ENCODE data around the gene SLC6A3.

The SLC6A3 gene

DNA sequence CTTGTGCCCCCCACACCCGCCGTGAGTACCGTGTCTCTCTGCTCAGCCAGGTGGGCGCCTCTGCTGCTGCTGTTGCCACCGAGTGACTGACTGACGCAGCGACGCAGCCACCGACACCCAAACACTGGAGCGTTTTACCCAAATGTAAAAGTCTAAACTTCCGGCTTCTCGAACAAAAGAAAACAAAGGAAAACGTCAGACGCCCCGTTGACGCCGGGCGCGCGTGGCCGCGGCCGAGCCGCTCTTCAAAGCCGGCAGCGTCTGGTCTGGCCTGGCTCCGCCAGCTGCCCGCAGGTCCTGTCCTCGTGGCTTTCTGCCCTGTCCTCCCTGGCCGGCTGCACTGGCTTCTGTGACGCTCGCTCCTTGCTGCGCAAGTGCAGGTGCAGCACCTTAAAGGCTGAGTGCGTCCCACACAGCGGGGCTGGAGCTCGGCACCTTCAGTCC is 58.9 kb downstream of the SLC6A3 start:
- H2BK5ac ChIP-seq (ENCODE audit: low read depth, low read length, poor library complexity), result no peak overlapping the region
- peak; percentile 62 to 73 for DNase-seq
- H3K4me1 ChIP-seq (ENCODE audit: control insufficient read depth in 1 of 2, insufficient read depth in 2 of 2, low read length in 2 of 2), result peaks cover 0 to 12% of the 10 kb centered on the region in 2 experiments
- H4K91ac ChIP-seq (ENCODE audit: low read depth, low read length), result peak overlapping the region; percentile 25
- peak overlapping the region; percentile 71 for H3K4me3 ChIP-seq (ENCODE audit: low read depth, low read length)
- H3K79me2 ChIP-seq (ENCODE audit: control insufficient read depth, insufficient read depth, low read length, poor library complexity), result no peaks in the 10 kb centered on the region
- no peak overlapping the region for H2BK12ac ChIP-seq (ENCODE audit: low read length)
- H3K14ac ChIP-seq (ENCODE audit: low read length), result no peak overlapping the region
- H4K12ac ChIP-seq (ENCODE audit: low read depth, low read length), result no peak overlapping the region
- H3K4ac ChIP-seq (ENCODE audit: low read depth, low read length), result no peak overlapping the region
- H2BK120ac ChIP-seq (ENCODE audit: insufficient read depth, low read length, poor library complexity), result no peak overlapping the region
- H3K36me3 ChIP-seq (ENCODE audit: control insufficient read depth in 1 of 2, insufficient read depth in 2 of 2, low read length in 2 of 2), result no peaks in the 10 kb centered on the region
- peak overlapping the region; percentile 97 for H3K4me2 ChIP-seq (ENCODE audit: low read length)
- peaks cover 2% of the 10 kb centered on the region for H3K79me1 ChIP-seq (ENCODE audit: low read length)
- H3K9ac ChIP-seq (ENCODE audit: low read length), result no peak overlapping the region
- WGBS (ENCODE audit: extremely low coverage, insufficient coverage, insufficient read length), result no CpG with 5 or more reads among the region's 36 CpGs
- no peak overlapping the region for H2AK5ac ChIP-seq (ENCODE audit: low read length)
- peaks cover 15% of the 10 kb centered on the region for H3K27me3 ChIP-seq (ENCODE audit: insufficient read depth, low read length)
- no peak overlapping the region for H3K23ac ChIP-seq (ENCODE audit: low read length)
- no peak overlapping the region for H3K27ac ChIP-seq (ENCODE audit: low read depth, low read length)
- peak overlapping the region; percentile 59 for H4K8ac ChIP-seq (ENCODE audit: low read depth, low read length)
- peak overlapping the region; percentile 53 for H2AFZ ChIP-seq (ENCODE audit: insufficient read depth, low read length, poor library complexity)
- peaks cover 9% of the 10 kb centered on the region for H3K9me3 ChIP-seq (ENCODE audit: insufficient read depth, low read depth, low read length)
- H3K18ac ChIP-seq (ENCODE audit: low read length), result no peak overlapping the region

DNA sequence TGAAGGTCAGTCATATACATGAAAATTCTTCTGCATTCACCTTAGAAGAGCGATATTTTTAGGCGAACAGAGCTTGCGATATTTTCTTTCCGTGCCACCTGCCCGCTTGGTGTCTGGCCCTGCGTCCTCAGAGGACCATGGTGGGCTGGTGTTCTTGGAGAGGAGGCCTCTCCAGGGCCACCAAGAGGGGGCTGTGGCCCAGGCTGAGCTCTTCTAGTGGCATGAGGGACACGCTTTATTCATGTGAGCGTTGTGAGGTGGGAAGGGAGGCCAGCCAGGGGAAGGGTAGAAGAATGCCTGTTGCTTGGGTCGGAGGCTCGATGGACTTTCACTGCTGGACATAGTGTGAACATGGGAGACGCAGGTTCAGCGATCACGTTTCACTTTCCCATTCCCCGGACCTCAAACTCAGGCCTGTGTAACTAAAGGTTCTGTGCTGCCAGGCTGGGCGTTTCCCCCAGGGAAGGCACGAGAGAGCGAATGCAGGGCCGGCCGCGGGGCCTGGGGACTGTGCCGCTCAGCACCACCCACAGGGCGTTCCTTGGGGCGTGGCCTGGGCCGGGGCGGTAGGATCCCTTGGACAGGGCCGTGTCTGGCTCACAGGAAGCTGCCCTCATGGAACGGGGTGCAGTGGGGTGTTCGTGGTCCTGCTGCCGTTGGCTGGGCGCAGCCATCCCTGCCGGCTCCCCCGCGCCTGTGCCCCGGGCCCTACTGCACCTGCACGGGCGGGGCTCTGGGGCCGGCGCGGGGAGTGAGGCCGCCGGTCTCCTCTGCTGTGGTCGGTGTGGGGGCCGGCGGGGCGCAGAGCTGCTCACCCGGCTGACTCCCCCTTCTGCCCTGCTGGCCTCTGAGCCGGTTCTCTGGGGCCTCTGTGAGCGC is 59.6 kb downstream of the SLC6A3 start:
- Histone ChIP-seq H2BK120ac (ENCODE audit: insufficient read depth, low read length, poor library complexity) (no peak overlapping the region), H3K14ac (ENCODE audit: low read length) (no peak overlapping the region), H3K79me2 (ENCODE audit: control insufficient read depth, insufficient read depth, low read length, poor library complexity) (no peaks in the 10 kb centered on the region), H3K9me3 (ENCODE audit: insufficient read depth, low read depth, low read length) (peaks cover 11% of the 10 kb centered on the region), H2AFZ (ENCODE audit: insufficient read depth, low read length, poor library complexity) (peak overlapping the region; percentile 53), H4K8ac (ENCODE audit: low read depth, low read length) (peak overlapping the region; percentile 59), H3K79me1 (ENCODE audit: low read length) (peaks cover 2% of the 10 kb centered on the region), H3K4ac (ENCODE audit: low read depth, low read length) (no peak overlapping the region), H3K4me1 (ENCODE audit: control insufficient read depth in 1 of 2, insufficient read depth in 2 of 2, low read length in 2 of 2) (peaks cover 0 to 12% of the 10 kb centered on the region in 2 experiments), H3K36me3 (ENCODE audit: control insufficient read depth in 1 of 2, insufficient read depth in 2 of 2, low read length in 2 of 2) (no peaks in the 10 kb centered on the region), H2BK12ac (ENCODE audit: low read length) (no peak overlapping the region), H4K12ac (ENCODE audit: low read depth, low read length) (no peak overlapping the region), H2AK5ac (ENCODE audit: low read length) (no peak overlapping the region), H3K9ac (ENCODE audit: low read length) (no peak overlapping the region), H3K23ac (ENCODE audit: low read length) (no peak overlapping the region), H3K4me2 (ENCODE audit: low read length) (peak overlapping the region; percentile 97), H3K27ac (ENCODE audit: low read depth, low read length) (no peak overlapping the region), H2BK5ac (ENCODE audit: low read depth, low read length, poor library complexity) (no peak overlapping the region), H3K18ac (ENCODE audit: low read length) (no peak overlapping the region), H3K4me3 (ENCODE audit: low read depth, low read length) (peak overlapping the region; percentile 71), H3K27me3 (ENCODE audit: insufficient read depth, low read length) (peaks cover 15% of the 10 kb centered on the region), H4K91ac (ENCODE audit: low read depth, low read length) (peak overlapping the region; percentile 25)
- no CpG with 5 or more reads among the region's 48 CpGs for WGBS (ENCODE audit: extremely low coverage, insufficient coverage, insufficient read length)
- peak; percentile 46 to 66 for DNase-seq

- no peak overlapping the region for H3K14ac ChIP-seq (ENCODE audit: low read length)
- H3K27me3 ChIP-seq (ENCODE audit: insufficient read depth, low read length), result peaks cover 15% of the 10 kb centered on the region
- no peak overlapping the region for H3K4me3 ChIP-seq (ENCODE audit: low read depth, low read length)
- no peak overlapping the region for H4K91ac ChIP-seq (ENCODE audit: low read depth, low read length)
- H4K12ac ChIP-seq (ENCODE audit: low read depth, low read length), result no peak overlapping the region
- H3K18ac ChIP-seq (ENCODE audit: low read length), result no peak overlapping the region
- H3K79me1 ChIP-seq (ENCODE audit: low read length), result peaks cover 2% of the 10 kb centered on the region
- no peak overlapping the region for H2AK5ac ChIP-seq (ENCODE audit: low read length)
- no peak overlapping the region for H3K4ac ChIP-seq (ENCODE audit: low read depth, low read length)
- H2AFZ ChIP-seq (ENCODE audit: insufficient read depth, low read length, poor library complexity), result no peak overlapping the region
- H3K36me3 ChIP-seq (ENCODE audit: control insufficient read depth in 1 of 2, insufficient read depth in 2 of 2, low read length in 2 of 2), result no peaks in the 10 kb centered on the region
- no peaks in the 10 kb centered on the region for H3K79me2 ChIP-seq (ENCODE audit: control insufficient read depth, insufficient read depth, low read length, poor library complexity)
- no peak overlapping the region for H3K4me2 ChIP-seq (ENCODE audit: low read length)
- DNase-seq, result no peak
- no peak overlapping the region for H2BK12ac ChIP-seq (ENCODE audit: low read length)
- H3K9me3 ChIP-seq (ENCODE audit: insufficient read depth, low read depth, low read length), result peaks cover 13% of the 10 kb centered on the region
- no peak overlapping the region for H3K9ac ChIP-seq (ENCODE audit: low read length)
- H2BK120ac ChIP-seq (ENCODE audit: insufficient read depth, low read length, poor library complexity), result no peak overlapping the region
- WGBS (ENCODE audit: extremely low coverage, insufficient coverage, insufficient read length), result no CpG with 5 or more reads among the region's 10 CpGs
- no peak overlapping the region for H2BK5ac ChIP-seq (ENCODE audit: low read depth, low read length, poor library complexity)
- no peak overlapping the region for H3K27ac ChIP-seq (ENCODE audit: low read depth, low read length)
- H3K4me1 ChIP-seq (ENCODE audit: control insufficient read depth in 1 of 2, insufficient read depth in 2 of 2, low read length in 2 of 2), result peaks cover 0 to 12% of the 10 kb centered on the region in 2 experiments
- no peak overlapping the region for H3K23ac ChIP-seq (ENCODE audit: low read length)
- no peak overlapping the region for H4K8ac ChIP-seq (ENCODE audit: low read depth, low read length)
These were observed 60.7 kb downstream of the SLC6A3 start for GRCh38 chr5:1384521-1384920.

DNA sequence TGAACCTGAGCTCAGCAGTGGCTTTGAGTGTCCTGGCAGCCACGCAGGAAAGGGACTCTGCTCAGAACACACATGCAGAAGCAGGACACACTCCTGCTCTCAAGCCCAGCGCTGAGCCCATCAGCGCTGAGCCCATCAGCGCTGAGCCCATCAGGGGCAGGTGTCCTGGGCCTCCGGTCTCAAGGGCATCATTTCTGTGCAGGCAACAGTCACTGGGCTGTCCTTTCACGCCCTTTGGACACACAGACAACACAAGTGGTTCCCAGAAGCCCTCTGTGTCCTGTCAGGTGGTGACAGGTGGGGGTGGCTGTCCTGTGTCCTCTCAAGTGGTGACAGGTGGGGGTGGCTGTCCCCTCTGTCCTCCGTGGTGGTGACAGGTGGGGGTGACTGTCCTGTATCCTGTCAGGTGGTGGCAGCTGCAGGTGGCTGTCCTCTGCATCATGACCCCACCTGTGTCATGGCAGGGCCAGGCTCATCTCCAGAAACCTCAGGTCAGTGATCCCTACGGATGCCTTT is 61.3 kb downstream of the SLC6A3 start:
- Histone ChIP-seq H2AK5ac (ENCODE audit: low read length) (no peak overlapping the region), H4K8ac (ENCODE audit: low read depth, low read length) (no peak overlapping the region), H3K79me1 (ENCODE audit: low read length) (peaks cover 2% of the 10 kb centered on the region), H3K23ac (ENCODE audit: low read length) (no peak overlapping the region), H2BK5ac (ENCODE audit: low read depth, low read length, poor library complexity) (no peak overlapping the region), H3K4me2 (ENCODE audit: low read length) (no peak overlapping the region), H4K91ac (ENCODE audit: low read depth, low read length) (no peak overlapping the region), H3K9ac (ENCODE audit: low read length) (no peak overlapping the region), H3K27ac (ENCODE audit: low read depth, low read length) (no peak overlapping the region), H3K27me3 (ENCODE audit: insufficient read depth, low read length) (peaks cover 21% of the 10 kb centered on the region), H3K9me3 (ENCODE audit: insufficient read depth, low read depth, low read length) (peaks cover 18% of the 10 kb centered on the region), H3K4ac (ENCODE audit: low read depth, low read length) (no peak overlapping the region), H2AFZ (ENCODE audit: insufficient read depth, low read length, poor library complexity) (no peak overlapping the region), H2BK12ac (ENCODE audit: low read length) (no peak overlapping the region), H3K18ac (ENCODE audit: low read length) (no peak overlapping the region), H3K4me1 (ENCODE audit: control insufficient read depth in 1 of 2, insufficient read depth in 2 of 2, low read length in 2 of 2) (peaks cover 0 to 12% of the 10 kb centered on the region in 2 experiments), H3K4me3 (ENCODE audit: low read depth, low read length) (no peak overlapping the region), H4K12ac (ENCODE audit: low read depth, low read length) (no peak overlapping the region), H2BK120ac (ENCODE audit: insufficient read depth, low read length, poor library complexity) (no peak overlapping the region), H3K14ac (ENCODE audit: low read length) (no peak overlapping the region), H3K79me2 (ENCODE audit: control insufficient read depth, insufficient read depth, low read length, poor library complexity) (no peaks in the 10 kb centered on the region), H3K36me3 (ENCODE audit: control insufficient read depth in 1 of 2, insufficient read depth in 2 of 2, low read length in 2 of 2) (no peaks in the 10 kb centered on the region)
- DNase-seq, result no peak
- no CpG with 5 or more reads among the region's 8 CpGs for WGBS (ENCODE audit: extremely low coverage, insufficient coverage, insufficient read length)
